Neuronal stem cell (in vitro differentiated cells): ENCODE measurements around the gene OSTN.

Experiments used
- DNase-seq: peaks from one replicate; pipeline ENCODE4 v3.0.0-alpha.2; 2013; ENCODE audit warnings: low spot score
- H2AFZ ChIP-seq: one replicate; pipeline ENCODE4 v1.6.1; 2013; ENCODE audit warnings: mild to moderate bottlenecking, low read length, inconsistent platforms
- H2AK5ac ChIP-seq: 2 replicates; pipeline ENCODE4 v1.6.1; 2013; ENCODE audit warnings: low read depth, mild to moderate bottlenecking, inconsistent platforms, low read length, moderate library complexity, mixed read lengths
- H2BK120ac ChIP-seq: 2 replicates; pipeline ENCODE4 v1.6.1; 2013; ENCODE audit warnings: low read depth, mild to moderate bottlenecking, inconsistent platforms, low read length, moderate library complexity, mixed read lengths
- H2BK12ac ChIP-seq: one replicate; pipeline ENCODE4 v1.6.1; 2013; ENCODE audit warnings: low read length, inconsistent platforms
- H2BK15ac ChIP-seq: 2 replicates; pipeline ENCODE4 v1.6.1; 2013; ENCODE audit warnings: mild to moderate bottlenecking, low read length, inconsistent platforms, mixed read lengths
- H2BK5ac ChIP-seq: one replicate; pipeline ENCODE4 v1.6.1; 2013; ENCODE audit warnings: inconsistent platforms, mild to moderate bottlenecking, low read length, moderate library complexity
- H3K14ac ChIP-seq: one replicate; pipeline ENCODE4 v1.6.1; 2013; ENCODE audit warnings: low read length, inconsistent platforms
- H3K18ac ChIP-seq: 2 replicates; pipeline ENCODE4 v1.6.1; 2013; ENCODE audit warnings: low read length, inconsistent platforms
- H3K23ac ChIP-seq: 2 replicates; pipeline ENCODE4 v1.6.1; 2013; ENCODE audit warnings: low read depth, mild to moderate bottlenecking, mixed read lengths, low read length, inconsistent platforms; ENCODE audit not compliant: poor library complexity
- H3K27ac ChIP-seq: replicated peaks from 3 replicates; pipeline ENCODE4 v1.5.1; 2013; ENCODE audit warnings: low read length, inconsistent platforms
- H3K27me3 ChIP-seq, 3 experiments: 2 replicates each; pipeline ENCODE4 v1.6.1; 2013; ENCODE audit warnings: low read length in 3 of 3, mild to moderate bottlenecking in 2 of 3, inconsistent platforms in 1 of 3, low read depth in 1 of 3, mixed read lengths in 1 of 3, moderate library complexity in 1 of 3; ENCODE audit not compliant: control insufficient read depth in 3 of 3, insufficient read depth in 3 of 3
- H3K36me3 ChIP-seq, 2 donors: replicated peaks in 1 of 2; 2 replicates each; pipeline ENCODE4 v1.6.1; 2013; ENCODE audit warnings: low read length in 2 of 2; ENCODE audit not compliant: control insufficient read depth in 2 of 2, insufficient read depth in 2 of 2
- H3K4ac ChIP-seq: 2 replicates; pipeline ENCODE4 v1.6.1; 2013; ENCODE audit warnings: inconsistent platforms, mild to moderate bottlenecking, low read length, moderate library complexity
- H3K4me1 ChIP-seq, 2 donors: 1 replicate in 1 of 2; 2 replicates in 1 of 2; pipeline ENCODE4 v1.6.1; 2013; ENCODE audit warnings: low read length in 2 of 2, low read depth in 1 of 2; ENCODE audit not compliant: control insufficient read depth in 2 of 2, insufficient read depth in 1 of 2
- H3K4me2 ChIP-seq: one replicate; pipeline ENCODE4 v1.6.1; 2013; ENCODE audit warnings: mild to moderate bottlenecking, low read length, inconsistent platforms; ENCODE audit not compliant: insufficient read depth, poor library complexity, severe bottlenecking
- H3K4me3 ChIP-seq, 2 donors: 2 replicates each; pipeline ENCODE4 v1.5.1; 2013; ENCODE audit warnings: low read length in 2 of 2, mild to moderate bottlenecking in 2 of 2, inconsistent platforms in 1 of 2, moderate library complexity in 1 of 2
- H3K79me1 ChIP-seq: one replicate; pipeline ENCODE4 v1.6.1; 2013; ENCODE audit warnings: low read depth, mild to moderate bottlenecking, inconsistent platforms, low read length, moderate library complexity
- H3K9ac ChIP-seq: one replicate; pipeline ENCODE4 v1.6.1; 2013; ENCODE audit warnings: mild to moderate bottlenecking, low read depth, low read length, inconsistent platforms; ENCODE audit not compliant: poor library complexity
- H3K9me3 ChIP-seq, 2 donors: replicated peaks in 1 of 2; 2 replicates each; pipeline versions ENCODE3 to v1.6.1; 2013; ENCODE audit warnings: low read length in 2 of 2, mild to moderate bottlenecking in 2 of 2, inconsistent platforms in 1 of 2, low read depth in 1 of 2, mixed read lengths in 1 of 2, moderate library complexity in 1 of 2; ENCODE audit not compliant: control insufficient read depth in 2 of 2, insufficient read depth in 1 of 2
- H4K8ac ChIP-seq: one replicate; pipeline ENCODE4 v1.6.1; 2013; ENCODE audit warnings: low read depth, mild to moderate bottlenecking, inconsistent platforms, low read length, moderate library complexity
- H4K91ac ChIP-seq: one replicate; pipeline ENCODE4 v1.6.1; 2013; ENCODE audit warnings: low read length, low read depth, mild to moderate bottlenecking, inconsistent platforms; ENCODE audit not compliant: poor library complexity
- WGBS, 2 donors: extraction: QIAGEN DNeasy Blood & Tissue Kit; methylation state at CpG; one replicate each; pipeline ENCODE4 v1.1.7; 2013; ENCODE audit warnings: missing lambda C conversion rate in 2 of 2, mixed read lengths in 1 of 2; ENCODE audit not compliant: insufficient read length in 2 of 2, insufficient replicate concordance in 1 of 2; ENCODE audit errors: extremely low coverage in 2 of 2; 5-methylcytosine and 5-hydroxymethylcytosine counted together

Gene OSTN

GRCh38 chr3:191158815-191159214 is 40.2 kb upstream of the OSTN start:
- Histone ChIP-seq H2AFZ (no peak overlapping the region), H3K79me1 (no peaks in the 10 kb centered on the region), H3K23ac (no peak overlapping the region), H2BK12ac (no peak overlapping the region), H3K4me1 (no peaks in the 10 kb centered on the region), H4K91ac (no peak overlapping the region), H3K4me3 (no peak overlapping the region), H2BK5ac (no peak overlapping the region), H3K4me2 (no peak overlapping the region), H3K27ac (no peak overlapping the region), H2BK15ac (no peak overlapping the region), H3K27me3 (no peaks in the 10 kb centered on the region), H3K14ac (no peak overlapping the region), H3K4ac (no peak overlapping the region), H2AK5ac (no peak overlapping the region), H4K8ac (no peak overlapping the region), H2BK120ac (no peak overlapping the region), H3K36me3 (no peaks in the 10 kb centered on the region), H3K9ac (no peak overlapping the region), H3K18ac (no peak overlapping the region), H3K9me3 (no peaks in the 10 kb centered on the region)
- DNase-seq = no peak
- WGBS, 2 donors = no CpG with 5 or more reads among the region's 1 CpG

GRCh38 chr3:191165802-191166201 is 33.2 kb upstream of the OSTN start:
- Histone ChIP-seq H2AK5ac (no peak overlapping the region), H4K8ac (no peak overlapping the region), H3K9me3 (no peaks in the 10 kb centered on the region), H3K23ac (no peak overlapping the region), H3K4me1 (no peaks in the 10 kb centered on the region), H2AFZ (no peak overlapping the region), H3K14ac (no peak overlapping the region), H2BK12ac (no peak overlapping the region), H4K91ac (no peak overlapping the region), H3K9ac (no peak overlapping the region), H3K79me1 (no peaks in the 10 kb centered on the region), H3K27ac (no peak overlapping the region), H3K36me3 (no peaks in the 10 kb centered on the region), H3K4me2 (no peak overlapping the region), H2BK120ac (no peak overlapping the region), H3K27me3 (no peaks in the 10 kb centered on the region), H3K4ac (no peak overlapping the region), H2BK15ac (no peak overlapping the region), H3K18ac (no peak overlapping the region), H3K4me3 (no peak overlapping the region), H2BK5ac (no peak overlapping the region)
- DNase-seq = no peak
- WGBS, 2 donors = no CpG with 5 or more reads among the region's 1 CpG

DNA sequence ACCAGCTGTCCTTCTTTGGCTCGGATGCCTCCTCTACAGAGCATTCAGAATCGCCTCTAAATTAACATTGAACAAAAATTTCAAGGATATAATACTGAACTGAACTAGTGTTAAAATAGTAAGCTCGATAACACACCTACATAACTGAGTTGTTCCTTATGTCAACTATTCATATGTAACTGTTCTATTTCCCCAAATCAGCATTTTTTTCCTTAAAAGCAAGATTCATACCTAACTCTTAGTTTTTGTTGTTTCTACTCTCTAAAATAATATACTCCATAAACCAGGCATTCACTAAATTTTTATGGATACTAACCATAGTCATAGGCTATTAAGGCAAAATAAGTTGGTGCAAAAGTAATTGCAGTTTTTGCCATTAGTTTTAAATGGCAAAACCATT is 32.7 kb upstream of the OSTN start:
- Histone ChIP-seq H3K27me3 (no peaks in the 10 kb centered on the region), H3K4me3 (no peak overlapping the region), H3K36me3 (no peaks in the 10 kb centered on the region), H2BK12ac (no peak overlapping the region), H4K91ac (no peak overlapping the region), H3K14ac (no peak overlapping the region), H2BK15ac (no peak overlapping the region), H2AFZ (no peak overlapping the region), H2AK5ac (no peak overlapping the region), H3K9me3 (no peaks in the 10 kb centered on the region), H3K79me1 (no peaks in the 10 kb centered on the region), H3K27ac (no peak overlapping the region), H3K4ac (no peak overlapping the region), H3K4me1 (no peaks in the 10 kb centered on the region), H3K23ac (no peak overlapping the region), H3K4me2 (no peak overlapping the region), H2BK120ac (no peak overlapping the region), H3K9ac (no peak overlapping the region), H2BK5ac (no peak overlapping the region), H3K18ac (no peak overlapping the region), H4K8ac (no peak overlapping the region)
- no CpG with 5 or more reads among the region's 3 CpGs for WGBS, 2 donors
- no peak for DNase-seq

GRCh38 chr3:191169566-191169965 is 29.5 kb upstream of the OSTN start:
- no peak overlapping the region for H3K4me2 ChIP-seq
- no peak overlapping the region for H3K18ac ChIP-seq
- H2AFZ ChIP-seq = no peak overlapping the region
- H4K91ac ChIP-seq = no peak overlapping the region
- H2AK5ac ChIP-seq = no peak overlapping the region
- H2BK5ac ChIP-seq = no peak overlapping the region
- H3K27ac ChIP-seq = no peak overlapping the region
- no peak overlapping the region for H3K4ac ChIP-seq
- no peak for DNase-seq
- H4K8ac ChIP-seq = no peak overlapping the region
- no peak overlapping the region for H2BK120ac ChIP-seq
- H3K36me3 ChIP-seq = no peaks in the 10 kb centered on the region
- no peaks in the 10 kb centered on the region for H3K79me1 ChIP-seq
- H2BK12ac ChIP-seq = no peak overlapping the region
- no peak overlapping the region for H3K9ac ChIP-seq
- no peaks in the 10 kb centered on the region for H3K4me1 ChIP-seq
- no peak overlapping the region for H3K14ac ChIP-seq
- H3K27me3 ChIP-seq = no peaks in the 10 kb centered on the region
- no peak overlapping the region for H3K4me3 ChIP-seq
- H3K9me3 ChIP-seq = no peaks in the 10 kb centered on the region
- H3K23ac ChIP-seq = no peak overlapping the region
- H2BK15ac ChIP-seq = no peak overlapping the region
